Osteoblast (primary cell): ENCODE measurements around the gene POLR3K. TPM values are rescaled to one million over a fixed set of nuclear protein-coding genes. Genes with fewer than 3 reads are reported as not detected.
"Not testable (repeated sequence)": the region's sequence is repeated elsewhere in the genome, so short reads cannot be mapped to it uniquely, and the experiment has no call there.

Experiments
- DNase-seq: peaks from one replicate; pipeline ENCODE4 v3.0.0; 2011; ENCODE audit warnings: low spot score, mixed read lengths; ENCODE audit not compliant: insufficient read length; ENCODE audit errors: missing footprints
- H2AFZ ChIP-seq: 2 replicates; pipeline ENCODE4 v1.6.0; 2011; ENCODE audit warnings: mild to moderate bottlenecking, low read length
- H3K27ac ChIP-seq: 2 replicates; pipeline ENCODE4 v1.5.1; 2011; ENCODE audit warnings: mild to moderate bottlenecking, low read depth, low read length, moderate library complexity
- H3K27me3 ChIP-seq: 2 replicates; pipeline ENCODE4 v1.6.0; 2012; ENCODE audit warnings: mild to moderate bottlenecking, control low read depth, inconsistent platforms, low read length, moderate library complexity; ENCODE audit not compliant: insufficient read depth
- H3K36me3 ChIP-seq: 2 replicates; pipeline ENCODE4 v1.5.1; 2011; ENCODE audit warnings: mild to moderate bottlenecking, low read length, control low read depth, moderate library complexity; ENCODE audit not compliant: insufficient read depth
- H3K4me1 ChIP-seq: 2 replicates; pipeline ENCODE4 v1.5.1; 2011; ENCODE audit warnings: mild to moderate bottlenecking, low read length, control low read depth, moderate library complexity; ENCODE audit not compliant: insufficient read depth
- H3K4me2 ChIP-seq: 2 replicates; pipeline ENCODE4 v1.6.0; 2011; ENCODE audit warnings: mild to moderate bottlenecking, low read length; ENCODE audit not compliant: insufficient read depth
- H3K4me3 ChIP-seq: fragments of 200-600 bp; sonication (generic); 3 replicates; pipeline ENCODE4 v1.5.1; 2012; ENCODE audit warnings: mild to moderate bottlenecking, low read length, inconsistent platforms; ENCODE audit not compliant: insufficient read depth
- H3K79me2 ChIP-seq: 2 replicates; pipeline ENCODE4 v1.6.0; 2012; ENCODE audit warnings: mild to moderate bottlenecking, low read length, control low read depth, inconsistent platforms; ENCODE audit not compliant: insufficient read depth
- H3K9me3 ChIP-seq: 2 replicates; pipeline ENCODE4 v1.5.1; 2011; ENCODE audit warnings: low read depth, low read length, control low read depth
- H4K20me1 ChIP-seq: 2 replicates; pipeline ENCODE4 v1.6.0; 2012; ENCODE audit warnings: mild to moderate bottlenecking, low read length, control low read depth; ENCODE audit not compliant: insufficient read depth
- small RNA-seq: library from RNA; depleted of rRNA; stranded (forward); fragments of <200 nt; gene quantifications from one replicate; pipeline ENCODE3, GENCODE V24; 2012
- total RNA-seq: library from RNA; depleted of rRNA; stranded (reverse); fragments of >200 nt; gene quantifications from 2 replicates; pipeline ENCODE4 v1.2.3, GENCODE V29; 2012
- TF ChIP-seq, protein P1 (sequence below): IDR thresholded peaks from 2 replicates; pipeline ENCODE4 v1.5.1; 2011; ENCODE audit warnings: mild to moderate bottlenecking, low read depth, low read length, moderate library complexity; ENCODE audit errors: extremely low read depth

The POLR3K gene
- total RNA-seq, 1 donor: 1.4 TPM

DNA sequence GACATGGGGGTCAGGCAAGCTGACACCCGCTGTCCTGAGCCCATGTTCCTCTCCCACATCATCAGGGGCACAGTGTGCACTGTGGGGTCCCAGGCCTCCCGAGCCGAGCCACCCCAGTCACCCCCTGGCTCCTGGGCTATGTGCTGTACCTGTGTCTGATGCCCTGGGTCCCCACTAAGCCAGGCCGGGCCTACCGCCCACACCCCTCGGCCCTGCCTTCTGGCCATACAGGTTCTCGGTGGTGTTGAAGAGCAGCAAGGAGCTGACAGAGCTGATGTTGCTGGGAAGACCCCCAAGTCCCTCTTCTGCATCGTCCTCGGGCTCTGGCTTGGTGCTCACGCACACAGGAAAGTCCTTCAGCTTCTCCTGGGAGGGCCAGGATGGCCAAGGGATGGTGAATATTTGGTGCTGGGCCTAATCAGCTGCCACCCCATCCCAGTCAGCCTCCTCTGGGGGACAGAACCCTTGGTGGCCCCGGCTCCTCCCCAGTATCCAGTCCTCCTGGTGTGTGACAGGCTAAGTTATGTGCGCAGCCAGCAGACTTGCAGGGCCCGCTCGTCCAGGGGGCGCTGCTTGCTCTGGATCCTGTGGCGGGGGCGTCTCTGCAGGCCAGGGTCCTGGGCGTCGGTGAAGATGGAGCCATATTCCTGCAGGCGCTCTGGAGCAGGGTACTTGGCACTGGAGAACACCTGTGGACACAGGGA is 36.2 kb downstream of the POLR3K start:
- H3K4me3 ChIP-seq, H3K4me2 ChIP-seq, H3K79me2 ChIP-seq, H3K4me1 ChIP-seq, H4K20me1 ChIP-seq, H3K9me3 ChIP-seq, DNase-seq, H2AFZ ChIP-seq, H3K36me3 ChIP-seq, H3K27me3 ChIP-seq, H3K27ac ChIP-seq: not testable (repeated sequence)

- DNase-seq: not testable (repeated sequence)
- TF ChIP-seq, protein P1, sequence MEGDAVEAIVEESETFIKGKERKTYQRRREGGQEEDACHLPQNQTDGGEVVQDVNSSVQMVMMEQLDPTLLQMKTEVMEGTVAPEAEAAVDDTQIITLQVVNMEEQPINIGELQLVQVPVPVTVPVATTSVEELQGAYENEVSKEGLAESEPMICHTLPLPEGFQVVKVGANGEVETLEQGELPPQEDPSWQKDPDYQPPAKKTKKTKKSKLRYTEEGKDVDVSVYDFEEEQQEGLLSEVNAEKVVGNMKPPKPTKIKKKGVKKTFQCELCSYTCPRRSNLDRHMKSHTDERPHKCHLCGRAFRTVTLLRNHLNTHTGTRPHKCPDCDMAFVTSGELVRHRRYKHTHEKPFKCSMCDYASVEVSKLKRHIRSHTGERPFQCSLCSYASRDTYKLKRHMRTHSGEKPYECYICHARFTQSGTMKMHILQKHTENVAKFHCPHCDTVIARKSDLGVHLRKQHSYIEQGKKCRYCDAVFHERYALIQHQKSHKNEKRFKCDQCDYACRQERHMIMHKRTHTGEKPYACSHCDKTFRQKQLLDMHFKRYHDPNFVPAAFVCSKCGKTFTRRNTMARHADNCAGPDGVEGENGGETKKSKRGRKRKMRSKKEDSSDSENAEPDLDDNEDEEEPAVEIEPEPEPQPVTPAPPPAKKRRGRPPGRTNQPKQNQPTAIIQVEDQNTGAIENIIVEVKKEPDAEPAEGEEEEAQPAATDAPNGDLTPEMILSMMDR: peak; percentile 32
Measured at GRCh38 chr16:10772-11171, 42.6 kb downstream of the POLR3K start.

GRCh38 chr16:9903-10665 is 43.3 kb downstream of the POLR3K start:
- TF ChIP-seq, protein P1: no peak
- H3K4me2 ChIP-seq: no peak overlapping the region
- H3K79me2 ChIP-seq: no peaks in the 10 kb centered on the region
- peak overlapping the region; percentile 39 for H3K4me3 ChIP-seq
- no peak for DNase-seq
- H2AFZ ChIP-seq: no peak overlapping the region
- H3K36me3 ChIP-seq: no peaks in the 10 kb centered on the region
- no peaks in the 10 kb centered on the region for H3K27me3 ChIP-seq
- no peaks in the 10 kb centered on the region for H3K9me3 ChIP-seq
- H3K27ac ChIP-seq: no peak overlapping the region
- H3K4me1 ChIP-seq: no peaks in the 10 kb centered on the region
- H4K20me1 ChIP-seq: no peaks in the 10 kb centered on the region

More at GRCh38 chr16:10772-11171, 42.6 kb downstream of the POLR3K start:
- not testable (repeated sequence) for H3K4me3 ChIP-seq, H3K36me3 ChIP-seq, H3K27ac ChIP-seq, H3K4me2 ChIP-seq, H2AFZ ChIP-seq, H3K4me1 ChIP-seq, H3K27me3 ChIP-seq, H3K9me3 ChIP-seq, H3K79me2 ChIP-seq, H4K20me1 ChIP-seq

Small RNAs within 50 kb of the gene (small RNA-seq; reads per million reads assigned to genes)
- gene MIR6859-4 (not detected), gene Z69720.2 (not detected)

Other genes with a start within 250 kb of the POLR3K start
- 9.4 and 14.5 TPM in 2 replicates for gene SNRNP25, start 220 bp upstream of the POLR3K start, total RNA-seq
- 32.2 and 39.5 TPM in 2 replicates for gene RHBDF1, start 19.0 kb upstream of the POLR3K start, total RNA-seq
- gene MPG, start 24.6 kb upstream of the POLR3K start, total RNA-seq: 180 and 189 TPM in 2 replicates
- 10.1 and 10.6 TPM in 2 replicates for gene NPRL3, start 85.1 kb upstream of the POLR3K start, total RNA-seq
- not detected in 2 replicates for gene HBZ, start 99.0 kb upstream of the POLR3K start, total RNA-seq
- not detected in 2 replicates for gene HBM, start 112.4 kb upstream of the POLR3K start, total RNA-seq
- not detected in 2 replicates for gene HBA2, start 119.3 kb upstream of the POLR3K start, total RNA-seq
- not detected in 2 replicates for gene HBA1, start 123.1 kb upstream of the POLR3K start, total RNA-seq
- gene HBQ1, start 126.9 kb upstream of the POLR3K start, total RNA-seq: not detected in 2 replicates
- gene LUC7L, start 175.8 kb upstream of the POLR3K start, total RNA-seq: 44.8 and 46.0 TPM in 2 replicates
- 86.0 and 113 TPM in 2 replicates for gene FAM234A, start 181.2 kb upstream of the POLR3K start, total RNA-seq
- 0.36 and 0.59 TPM in 2 replicates for gene RGS11, start 222.3 kb upstream of the POLR3K start, total RNA-seq
- gene ARHGDIG, start 227.0 kb upstream of the POLR3K start, total RNA-seq: not detected in 2 replicates
- not detected in 2 replicates for gene PDIA2, start 229.6 kb upstream of the POLR3K start, total RNA-seq